ENCODE results near the gene CREBBP. TPM values are rescaled to one million over a fixed set of nuclear protein-coding genes. Genes with fewer than 3 reads are reported as not detected.

The CREBBP gene
- total and polyA plus RNA-seq, 9 of the 15 experiments (the other 6 are each of a cell fraction or from before 2014, with no cell fraction given) = 0.70 to 24.8 (median 5.6) TPM

DNA sequence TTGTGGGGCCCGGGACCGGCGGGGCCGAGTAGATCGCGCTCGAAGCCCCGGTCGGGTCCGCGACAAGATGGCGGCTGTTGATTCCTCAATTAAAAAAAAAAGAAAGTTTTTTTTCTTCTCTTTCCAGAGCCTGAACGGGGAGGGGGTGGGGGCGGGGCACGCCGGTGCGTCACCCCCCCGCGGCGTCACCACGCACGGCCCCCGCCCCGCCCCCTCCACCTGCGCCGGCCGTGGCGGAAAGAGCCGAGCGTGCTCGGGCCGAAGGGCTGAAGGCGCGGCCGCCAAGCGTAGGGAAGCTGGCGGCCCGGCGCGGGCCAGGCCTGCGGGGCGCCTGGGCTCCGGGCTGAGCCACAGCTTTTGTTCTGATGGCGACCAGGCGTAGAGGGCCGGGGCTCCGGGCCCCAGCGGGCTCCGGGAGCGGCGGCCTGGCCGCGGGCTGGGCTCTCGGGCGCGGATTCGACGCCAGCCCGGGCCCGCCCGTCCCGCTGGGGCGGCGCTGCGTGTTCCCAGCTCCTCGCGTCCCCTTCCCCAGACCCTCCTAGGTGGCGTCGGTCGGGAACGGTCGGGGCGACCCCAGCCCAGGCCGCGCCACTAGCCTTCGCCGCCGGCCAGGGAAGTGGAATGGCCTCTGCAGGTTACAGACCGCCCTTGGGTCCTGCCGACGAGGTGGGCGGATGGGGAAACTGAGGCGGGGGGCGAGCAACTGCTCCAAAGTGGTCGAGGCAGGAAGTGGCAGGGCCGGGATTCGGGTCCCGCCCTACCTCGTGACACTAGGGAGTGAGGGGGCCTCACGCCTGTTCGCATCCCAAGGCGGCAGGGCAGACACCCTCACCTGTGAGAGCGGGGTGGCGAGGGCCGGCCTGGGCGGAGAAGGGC is at the start of gene CREBBP (continued):
- TF ChIP-seq, protein P1, sequence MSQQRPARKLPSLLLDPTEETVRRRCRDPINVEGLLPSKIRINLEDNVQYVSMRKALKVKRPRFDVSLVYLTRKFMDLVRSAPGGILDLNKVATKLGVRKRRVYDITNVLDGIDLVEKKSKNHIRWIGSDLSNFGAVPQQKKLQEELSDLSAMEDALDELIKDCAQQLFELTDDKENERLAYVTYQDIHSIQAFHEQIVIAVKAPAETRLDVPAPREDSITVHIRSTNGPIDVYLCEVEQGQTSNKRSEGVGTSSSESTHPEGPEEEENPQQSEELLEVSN (IDR thresholded peaks at IDR 0.05; ENCODE audit: borderline replicate concordance in 1 of 2, extremely low read depth in 1 of 2, insufficient read depth in 1 of 2, insufficient read length in 1 of 2, low read depth in 1 of 2, low read length in 1 of 2, poor library complexity in 1 of 2, severe bottlenecking in 1 of 2) = peak in 1 of 2 experiments; percentile 73
- peak; percentile 36; the same call in 1 of the 2 replicates for TF ChIP-seq MAX (CRISPR knock-in tag; IDR thresholded peaks at IDR 0.05)
- no peak for TF ChIP-seq BACH1 (tag; IDR thresholded peaks at IDR 0.05)
- TF ChIP-seq, protein P2, sequence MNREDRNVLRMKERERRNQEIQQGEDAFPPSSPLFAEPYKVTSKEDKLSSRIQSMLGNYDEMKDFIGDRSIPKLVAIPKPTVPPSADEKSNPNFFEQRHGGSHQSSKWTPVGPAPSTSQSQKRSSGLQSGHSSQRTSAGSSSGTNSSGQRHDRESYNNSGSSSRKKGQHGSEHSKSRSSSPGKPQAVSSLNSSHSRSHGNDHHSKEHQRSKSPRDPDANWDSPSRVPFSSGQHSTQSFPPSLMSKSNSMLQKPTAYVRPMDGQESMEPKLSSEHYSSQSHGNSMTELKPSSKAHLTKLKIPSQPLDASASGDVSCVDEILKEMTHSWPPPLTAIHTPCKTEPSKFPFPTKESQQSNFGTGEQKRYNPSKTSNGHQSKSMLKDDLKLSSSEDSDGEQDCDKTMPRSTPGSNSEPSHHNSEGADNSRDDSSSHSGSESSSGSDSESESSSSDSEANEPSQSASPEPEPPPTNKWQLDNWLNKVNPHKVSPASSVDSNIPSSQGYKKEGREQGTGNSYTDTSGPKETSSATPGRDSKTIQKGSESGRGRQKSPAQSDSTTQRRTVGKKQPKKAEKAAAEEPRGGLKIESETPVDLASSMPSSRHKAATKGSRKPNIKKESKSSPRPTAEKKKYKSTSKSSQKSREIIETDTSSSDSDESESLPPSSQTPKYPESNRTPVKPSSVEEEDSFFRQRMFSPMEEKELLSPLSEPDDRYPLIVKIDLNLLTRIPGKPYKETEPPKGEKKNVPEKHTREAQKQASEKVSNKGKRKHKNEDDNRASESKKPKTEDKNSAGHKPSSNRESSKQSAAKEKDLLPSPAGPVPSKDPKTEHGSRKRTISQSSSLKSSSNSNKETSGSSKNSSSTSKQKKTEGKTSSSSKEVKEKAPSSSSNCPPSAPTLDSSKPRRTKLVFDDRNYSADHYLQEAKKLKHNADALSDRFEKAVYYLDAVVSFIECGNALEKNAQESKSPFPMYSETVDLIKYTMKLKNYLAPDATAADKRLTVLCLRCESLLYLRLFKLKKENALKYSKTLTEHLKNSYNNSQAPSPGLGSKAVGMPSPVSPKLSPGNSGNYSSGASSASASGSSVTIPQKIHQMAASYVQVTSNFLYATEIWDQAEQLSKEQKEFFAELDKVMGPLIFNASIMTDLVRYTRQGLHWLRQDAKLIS (CRISPR knock-in tag; IDR thresholded peaks at IDR 0.05) = no peak
- TF ChIP-seq ZNF57 (CRISPR knock-in tag; IDR thresholded peaks at IDR 0.05) = no peak
- TF ChIP-seq KLF10 (CRISPR knock-in tag; IDR thresholded peaks at IDR 0.05) = no peak
- peak in 1 of 2 experiments; percentile 63; a peak in 3 of 4 replicates for TF ChIP-seq NRF1 (conservative IDR thresholded peaks at IDR 0.05 in 1 of 2, IDR thresholded peaks at IDR 0.05 in 1 of 2)
- peak; percentile 47; the same call in 1 of the 2 replicates for TF ChIP-seq GATAD2A (IDR thresholded peaks at IDR 0.05)
- TF ChIP-seq DDX20 (tag; IDR thresholded peaks at IDR 0.05; ENCODE audit: low read depth) = no peak
- no peak for TF ChIP-seq SRF (CRISPR knock-in tag; IDR thresholded peaks at IDR 0.05)
- TF ChIP-seq, protein P3, sequence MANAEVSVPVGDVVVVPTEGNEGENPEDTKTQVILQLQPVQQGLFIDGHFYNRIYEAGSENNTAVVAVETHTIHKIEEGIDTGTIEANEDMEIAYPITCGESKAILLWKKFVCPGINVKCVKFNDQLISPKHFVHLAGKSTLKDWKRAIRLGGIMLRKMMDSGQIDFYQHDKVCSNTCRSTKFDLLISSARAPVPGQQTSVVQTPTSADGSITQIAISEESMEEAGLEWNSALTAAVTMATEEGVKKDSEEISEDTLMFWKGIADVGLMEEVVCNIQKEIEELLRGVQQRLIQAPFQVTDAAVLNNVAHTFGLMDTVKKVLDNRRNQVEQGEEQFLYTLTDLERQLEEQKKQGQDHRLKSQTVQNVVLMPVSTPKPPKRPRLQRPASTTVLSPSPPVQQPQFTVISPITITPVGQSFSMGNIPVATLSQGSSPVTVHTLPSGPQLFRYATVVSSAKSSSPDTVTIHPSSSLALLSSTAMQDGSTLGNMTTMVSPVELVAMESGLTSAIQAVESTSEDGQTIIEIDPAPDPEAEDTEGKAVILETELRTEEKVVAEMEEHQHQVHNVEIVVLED (CRISPR knock-in tag; IDR thresholded peaks at IDR 0.05) = peak; percentile 96
- TF ChIP-seq PHB (CRISPR knock-in tag; IDR thresholded peaks at IDR 0.05) = no peak
- no peak for TF ChIP-seq ZNF253 (CRISPR knock-in tag; conservative IDR thresholded peaks at IDR 0.05)
- no peak for TF ChIP-seq SMARCE1 (IDR thresholded peaks at IDR 0.05)
- TF ChIP-seq, protein P4, sequence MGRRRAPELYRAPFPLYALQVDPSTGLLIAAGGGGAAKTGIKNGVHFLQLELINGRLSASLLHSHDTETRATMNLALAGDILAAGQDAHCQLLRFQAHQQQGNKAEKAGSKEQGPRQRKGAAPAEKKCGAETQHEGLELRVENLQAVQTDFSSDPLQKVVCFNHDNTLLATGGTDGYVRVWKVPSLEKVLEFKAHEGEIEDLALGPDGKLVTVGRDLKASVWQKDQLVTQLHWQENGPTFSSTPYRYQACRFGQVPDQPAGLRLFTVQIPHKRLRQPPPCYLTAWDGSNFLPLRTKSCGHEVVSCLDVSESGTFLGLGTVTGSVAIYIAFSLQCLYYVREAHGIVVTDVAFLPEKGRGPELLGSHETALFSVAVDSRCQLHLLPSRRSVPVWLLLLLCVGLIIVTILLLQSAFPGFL (CRISPR knock-in tag; IDR thresholded peaks at IDR 0.05) = no peak
- no peak for TF ChIP-seq ZFPM2 (CRISPR knock-in tag; IDR thresholded peaks at IDR 0.05)
- no peak for TF ChIP-seq ZNF395 (CRISPR knock-in tag; IDR thresholded peaks at IDR 0.05)

Data from K562 (cell line).